GDM1 (cell line): ENCODE data around the gene CGB5.
"Not testable (repeated sequence)": the region's sequence is repeated elsewhere in the genome, so short reads cannot be mapped to it uniquely, and the experiment has no call there.

Experiments used
- DNase-seq: peaks from one replicate; lab custom pipeline; 2025; lab: John Stamatoyannopoulos, UW

Gene CGB5

GRCh38 chr19:49020931-49021895 lies 22.4 kb upstream of the CGB5 start:
- DNase-seq: no peak

- no peak for DNase-seq
These were observed 21.5 kb upstream of the CGB5 start for GRCh38 chr19:49022116-49022515.

DNA sequence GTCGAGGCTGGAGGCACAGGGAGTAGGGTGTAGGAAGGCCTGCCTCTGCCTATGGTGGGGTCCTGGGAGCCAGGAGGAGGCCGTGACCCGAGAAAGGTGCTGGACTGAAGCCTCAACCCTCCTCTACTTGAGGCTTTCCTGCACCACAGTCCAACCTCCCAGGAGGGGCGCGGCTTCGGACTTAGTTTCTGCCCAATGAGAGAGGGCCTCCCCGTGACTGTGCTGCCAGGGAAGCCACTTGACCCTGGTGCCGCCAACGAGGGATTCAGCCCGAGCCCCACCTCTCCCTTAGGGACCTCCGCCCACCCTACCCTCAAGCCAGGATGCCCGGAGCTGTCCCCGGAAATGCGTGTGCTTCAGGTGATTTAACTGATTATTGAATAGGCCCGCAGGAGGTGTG lies 19.4 kb upstream of the CGB5 start, which contains the start of gene CGB3:
CGB3 (minus strand) TSS at position 101 of the 400 bp plus-strand sequence. CDS start 362 bp downstream, outside the sequence.
- not testable (repeated sequence) for DNase-seq

DNA sequence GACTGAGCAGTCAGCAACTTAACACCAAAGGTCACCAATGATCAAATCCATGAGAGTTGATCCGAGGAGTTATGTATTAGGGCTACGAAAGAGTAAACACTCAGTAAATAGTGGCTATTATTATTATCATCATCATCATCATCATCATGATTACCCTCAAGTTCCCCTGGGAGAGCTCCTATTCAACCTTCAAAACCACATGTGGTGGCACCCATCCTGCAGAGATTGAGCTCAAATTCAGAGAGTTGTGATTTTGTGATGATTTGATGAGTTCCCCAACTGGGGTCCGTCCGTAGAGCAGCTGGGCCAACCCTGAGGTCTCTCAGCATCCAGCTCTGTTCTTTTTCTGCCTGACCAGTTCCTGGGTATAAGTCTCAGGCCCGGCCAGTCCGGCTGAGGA lies 18.6 kb upstream of the CGB5 start:
- DNase-seq: not testable (repeated sequence)

GRCh38 chr19:49025599-49025998 lies 18.0 kb upstream of the CGB5 start:
- DNase-seq: not testable (repeated sequence)

DNA sequence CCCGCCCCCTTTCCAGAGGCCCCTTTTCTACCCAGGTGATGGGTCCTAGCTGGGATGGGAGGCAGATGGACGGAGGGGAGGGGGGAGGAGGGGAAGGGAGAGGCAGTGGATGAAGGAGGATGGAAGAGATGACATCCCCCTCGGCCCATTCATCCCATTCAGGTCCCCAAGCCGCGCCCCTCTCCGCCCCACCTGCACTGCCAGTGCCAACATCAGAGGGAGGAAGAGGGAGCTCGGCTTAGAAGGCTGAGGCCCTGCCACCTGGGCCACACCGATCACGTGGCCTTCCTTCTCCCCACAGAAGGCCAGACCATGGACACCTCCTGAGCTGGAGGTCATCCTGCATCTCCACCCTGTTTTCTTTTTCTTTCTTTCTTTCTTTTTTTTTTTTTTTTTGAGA lies 15.0 kb upstream of the CGB5 start:
- not testable (repeated sequence) for DNase-seq

GRCh38 chr19:49029749-49030148 lies 13.9 kb upstream of the CGB5 start:
- not testable (repeated sequence) for DNase-seq

DNA sequence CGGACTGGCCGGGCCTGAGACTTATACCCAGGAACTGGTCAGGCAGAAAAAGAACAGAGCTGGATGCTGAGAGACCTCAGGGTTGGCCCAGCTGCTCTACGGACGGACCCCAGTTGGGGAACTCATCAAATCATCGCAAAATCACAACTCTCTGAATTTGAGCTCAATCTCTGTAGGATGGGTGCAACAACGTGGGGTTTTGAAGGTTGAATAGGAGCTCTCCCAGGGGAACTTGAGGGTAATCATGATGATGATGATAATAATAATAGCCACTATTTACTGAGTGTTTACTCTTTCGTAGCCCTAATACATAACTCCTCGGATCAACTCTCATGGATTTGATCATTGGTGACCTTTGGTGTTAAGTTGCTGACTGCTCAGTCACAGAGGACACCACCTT lies 13.3 kb upstream of the CGB5 start:
- DNase-seq: not testable (repeated sequence)

GRCh38 chr19:49031642-49032301 lies 11.9 kb upstream of the CGB5 start, which contains the start of gene CGB2:
CGB2 (plus strand) TSS chr19:49031890; CDS start chr19:49032096, 206 bp downstream.
- DNase-seq: not testable (repeated sequence)

GRCh38 chr19:49036815-49037214 lies 6.8 kb upstream of the CGB5 start, which contains the start of gene CGB1:
CGB1 (minus strand) TSS chr19:49036895; CDS start chr19:49036711, 184 bp downstream.
- DNase-seq: not testable (repeated sequence)

DNA sequence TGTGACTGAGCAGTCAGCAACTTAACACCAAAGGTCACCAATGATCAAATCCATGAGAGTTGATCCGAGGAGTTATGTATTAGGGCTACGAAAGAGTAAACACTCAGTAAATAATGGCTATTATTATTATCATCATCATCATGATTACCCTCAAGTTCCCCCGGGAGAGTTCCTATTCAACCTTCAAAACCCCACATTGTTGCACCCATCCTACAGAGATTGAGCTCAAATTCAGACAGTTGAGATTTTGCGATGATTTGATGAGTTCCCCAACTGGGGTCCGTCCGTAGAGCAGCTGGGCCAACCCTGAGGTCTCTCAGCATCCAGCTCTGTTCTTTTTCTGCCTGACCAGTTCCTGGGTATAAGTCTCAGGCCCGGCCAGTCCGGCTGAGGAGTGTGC lies 5.5 kb upstream of the CGB5 start:
- DNase-seq: not testable (repeated sequence)

GRCh38 chr19:49038557-49039276 lies 4.9 kb upstream of the CGB5 start:
- not testable (repeated sequence) for DNase-seq

- not testable (repeated sequence) for DNase-seq
These were observed 3.9 kb upstream of the CGB5 start for GRCh38 chr19:49039736-49040135.

DNA sequence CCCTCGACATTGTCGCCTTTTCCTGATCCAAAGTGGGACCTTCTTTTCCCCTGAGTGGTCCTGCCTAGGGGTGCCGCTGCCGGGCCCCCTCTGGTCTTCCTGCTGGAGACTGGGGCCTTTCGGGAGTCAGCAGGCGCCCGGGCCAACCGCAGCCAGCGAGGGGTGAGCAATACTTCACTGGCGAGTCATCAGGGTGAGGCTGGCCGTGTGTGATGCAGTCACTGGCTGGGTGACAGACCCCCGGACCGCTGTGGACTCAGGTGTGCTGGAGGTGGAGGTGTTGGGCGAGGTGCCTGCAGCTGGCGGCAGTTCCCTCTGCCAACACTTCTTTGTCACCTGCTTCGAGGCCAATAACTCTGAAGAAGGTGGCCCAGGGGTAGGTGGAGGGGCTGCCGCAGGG lies 1.5 kb upstream of the CGB5 start:
- DNase-seq: no peak

DNA sequence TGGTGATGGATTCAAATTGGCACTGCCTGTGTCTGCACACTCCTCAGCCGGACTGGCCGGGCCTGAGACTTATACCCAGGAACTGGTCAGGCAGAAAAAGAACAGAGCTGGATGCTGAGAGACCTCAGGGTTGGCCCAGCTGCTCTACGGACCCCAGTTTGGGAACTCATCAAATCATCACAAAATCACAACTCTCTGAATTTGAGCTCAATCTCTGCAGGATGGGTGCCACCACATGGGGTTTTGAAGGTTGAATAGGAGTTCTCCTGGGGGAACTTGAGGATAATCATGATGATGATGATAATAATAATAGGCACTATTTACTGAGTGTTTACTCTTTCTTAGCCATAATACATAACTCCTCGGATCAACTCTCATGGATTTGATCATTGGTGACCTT lies 982 bp upstream of the CGB5 start:
- not testable (repeated sequence) for DNase-seq

DNA sequence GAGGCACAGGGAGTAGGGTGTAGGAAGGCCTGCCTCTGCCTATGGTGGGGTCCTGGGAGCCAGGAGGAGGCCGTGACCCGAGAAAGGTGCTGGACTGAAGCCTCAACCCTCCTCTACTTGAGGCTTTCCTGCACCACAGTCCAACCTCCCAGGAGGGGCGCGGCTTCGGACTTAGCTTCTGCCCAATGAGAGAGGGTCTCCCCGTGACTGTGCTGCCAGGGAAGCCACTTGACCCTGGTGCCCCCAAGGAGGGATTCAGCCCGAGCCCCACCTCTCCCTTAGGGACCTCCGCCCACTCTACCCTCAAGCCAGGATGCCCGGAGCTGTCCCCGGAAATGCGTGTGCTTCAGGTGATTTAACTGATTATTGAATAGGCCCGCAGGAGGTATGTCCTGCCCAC lies 5.4 kb downstream of the CGB5 start, which contains the start of gene CGB8:
CGB8 (minus strand) TSS at position 101 of the 400 bp plus-strand sequence. CDS start 372 bp downstream, outside the sequence.
- not testable (repeated sequence) for DNase-seq

DNA sequence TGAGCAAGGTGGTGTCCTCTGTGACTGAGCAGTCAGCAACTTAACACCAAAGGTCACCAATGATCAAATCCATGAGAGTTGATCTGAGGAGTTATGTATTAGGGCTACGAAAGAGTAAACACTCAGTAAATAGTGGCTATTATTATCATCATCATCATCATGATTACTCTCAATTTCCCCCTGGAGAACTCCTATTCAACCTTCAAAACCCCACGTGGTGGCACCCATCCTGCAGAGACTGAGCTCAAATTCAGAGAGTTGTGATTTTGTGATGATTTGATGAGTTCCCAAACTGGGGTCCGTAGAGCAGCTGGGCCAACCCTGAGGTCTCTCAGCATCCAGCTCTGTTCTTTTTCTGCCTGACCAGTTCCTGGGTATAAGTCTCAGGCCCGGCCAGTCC lies 6.2 kb downstream of the CGB5 start:
- not testable (repeated sequence) for DNase-seq

- not testable (repeated sequence) for DNase-seq
These were observed 6.9 kb downstream of the CGB5 start for GRCh38 chr19:49050376-49051033.

DNA sequence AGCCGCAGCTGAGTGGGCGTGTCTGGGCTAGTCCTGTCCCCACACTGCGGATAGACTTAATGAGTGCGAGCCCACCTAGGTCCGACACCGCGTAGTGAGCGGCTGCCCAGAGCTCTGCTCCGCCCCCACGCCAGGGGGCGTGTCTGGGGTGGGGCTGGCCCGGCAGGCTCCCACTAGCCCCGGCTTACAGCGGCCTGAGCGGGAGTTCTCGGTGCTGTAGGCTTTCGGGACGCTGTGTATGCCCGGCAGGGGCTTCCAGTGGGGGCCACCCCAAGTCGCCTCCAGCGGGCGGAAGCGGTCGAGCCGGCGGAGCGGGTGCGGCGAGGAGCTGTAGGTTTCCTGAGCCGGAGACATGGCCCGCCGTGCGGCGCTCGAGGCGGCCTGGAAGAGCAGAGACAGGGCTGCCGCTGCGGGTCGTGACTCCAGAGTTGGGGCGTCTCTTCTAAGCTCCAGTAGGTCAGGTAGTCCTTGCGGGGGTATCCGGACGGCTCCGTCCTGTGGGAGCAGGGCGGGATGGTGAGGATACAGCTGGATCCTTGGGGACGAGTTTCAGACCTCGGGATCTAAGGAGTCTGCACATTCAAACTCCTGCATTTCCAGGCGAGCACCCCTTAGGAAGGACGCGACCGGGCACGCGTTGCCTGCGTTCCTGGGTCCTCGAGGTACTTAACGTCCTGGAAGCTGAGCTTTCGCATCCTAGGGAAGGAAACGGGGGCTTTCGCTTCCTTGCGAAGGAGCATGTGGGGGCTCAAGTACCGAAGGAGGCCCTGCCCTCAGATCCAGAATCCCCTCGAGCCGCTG lies 12.7 kb downstream of the CGB5 start:
- DNase-seq: no peak

DNA sequence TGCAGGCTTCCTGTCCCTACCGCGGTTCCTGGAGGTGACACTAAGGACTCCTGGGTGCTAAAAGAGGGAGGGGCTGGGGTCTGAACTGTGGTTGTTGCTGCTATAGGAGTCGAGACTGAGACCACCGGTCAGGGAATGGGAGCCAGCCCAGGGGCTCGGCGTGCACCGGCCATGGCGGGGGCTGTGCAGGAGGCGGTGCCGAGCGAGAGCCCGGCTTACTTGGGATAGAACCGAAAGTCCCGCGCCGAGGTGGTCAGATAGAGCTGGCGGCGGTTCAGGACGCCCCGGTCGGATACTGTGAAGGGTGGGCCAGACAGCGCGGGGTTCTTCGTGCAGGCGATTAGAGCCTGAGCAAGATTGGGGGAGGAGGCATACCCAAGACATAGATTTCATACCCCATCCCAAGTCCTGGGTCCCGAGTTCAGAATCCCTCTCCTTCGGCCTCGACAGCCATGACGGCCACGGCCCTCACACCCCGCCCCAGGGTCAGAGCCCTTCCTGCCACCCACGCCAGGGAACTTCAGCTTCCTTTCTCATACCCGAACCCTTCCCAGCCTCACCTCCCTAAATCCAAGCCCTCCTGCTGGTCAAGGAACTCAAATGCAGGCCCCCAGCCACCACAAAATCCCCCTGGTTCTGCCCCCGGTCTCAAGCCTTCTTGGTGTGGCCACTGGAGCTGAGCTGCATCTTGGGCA lies 13.4 kb downstream of the CGB5 start:
- DNase-seq: not testable (repeated sequence)
